Brain microvascular endothelial cell (primary cell): ENCODE measurements around the gene AKAP12.
A peak's percentile ranks its signal among the peaks of the same experiment; 100 is the strongest.

Experiments
- DNase-seq: peaks from one replicate; pipeline ENCODE4 v3.0.0-alpha.2; 2020
- H3K27ac ChIP-seq: fragments of 250-450 bp; sonication (Bioruptor Pico); 2 replicates; pipeline ENCODE4 v1.5.1; 2020; ENCODE audit warnings: mild to moderate bottlenecking, moderate library complexity
- H3K27me3 ChIP-seq: fragments of 250-450 bp; sonication (Bioruptor Pico); replicated peaks from 2 replicates; pipeline ENCODE4 v1.5.1; 2020; ENCODE audit warnings: mild to moderate bottlenecking
- H3K36me3 ChIP-seq: fragments of 250-450 bp; sonication (Bioruptor Pico); replicated peaks from 2 replicates; pipeline ENCODE4 v1.5.1; 2020; ENCODE audit warnings: mild to moderate bottlenecking
- H3K4me3 ChIP-seq: 2 replicates; pipeline ENCODE4 v1.5.1; 2011; ENCODE audit warnings: low read depth, mild to moderate bottlenecking, control low read depth, low read length, moderate library complexity
- in situ Hi-C: cut with HindIII; loops from 2 replicates; pipeline ENCODE4 v1.10.0; 2017; ENCODE audit warnings: low sequenced_read_pairs, low pct_ligation_motif_present
- TF ChIP-seq, protein P1 (sequence below): IDR thresholded peaks from 2 replicates; pipeline ENCODE4 v1.5.1; 2011; ENCODE audit warnings: low read depth, mild to moderate bottlenecking, moderate library complexity, low read length, control low read depth, inconsistent platforms; ENCODE audit errors: missing control alignments

Gene AKAP12, protein sequence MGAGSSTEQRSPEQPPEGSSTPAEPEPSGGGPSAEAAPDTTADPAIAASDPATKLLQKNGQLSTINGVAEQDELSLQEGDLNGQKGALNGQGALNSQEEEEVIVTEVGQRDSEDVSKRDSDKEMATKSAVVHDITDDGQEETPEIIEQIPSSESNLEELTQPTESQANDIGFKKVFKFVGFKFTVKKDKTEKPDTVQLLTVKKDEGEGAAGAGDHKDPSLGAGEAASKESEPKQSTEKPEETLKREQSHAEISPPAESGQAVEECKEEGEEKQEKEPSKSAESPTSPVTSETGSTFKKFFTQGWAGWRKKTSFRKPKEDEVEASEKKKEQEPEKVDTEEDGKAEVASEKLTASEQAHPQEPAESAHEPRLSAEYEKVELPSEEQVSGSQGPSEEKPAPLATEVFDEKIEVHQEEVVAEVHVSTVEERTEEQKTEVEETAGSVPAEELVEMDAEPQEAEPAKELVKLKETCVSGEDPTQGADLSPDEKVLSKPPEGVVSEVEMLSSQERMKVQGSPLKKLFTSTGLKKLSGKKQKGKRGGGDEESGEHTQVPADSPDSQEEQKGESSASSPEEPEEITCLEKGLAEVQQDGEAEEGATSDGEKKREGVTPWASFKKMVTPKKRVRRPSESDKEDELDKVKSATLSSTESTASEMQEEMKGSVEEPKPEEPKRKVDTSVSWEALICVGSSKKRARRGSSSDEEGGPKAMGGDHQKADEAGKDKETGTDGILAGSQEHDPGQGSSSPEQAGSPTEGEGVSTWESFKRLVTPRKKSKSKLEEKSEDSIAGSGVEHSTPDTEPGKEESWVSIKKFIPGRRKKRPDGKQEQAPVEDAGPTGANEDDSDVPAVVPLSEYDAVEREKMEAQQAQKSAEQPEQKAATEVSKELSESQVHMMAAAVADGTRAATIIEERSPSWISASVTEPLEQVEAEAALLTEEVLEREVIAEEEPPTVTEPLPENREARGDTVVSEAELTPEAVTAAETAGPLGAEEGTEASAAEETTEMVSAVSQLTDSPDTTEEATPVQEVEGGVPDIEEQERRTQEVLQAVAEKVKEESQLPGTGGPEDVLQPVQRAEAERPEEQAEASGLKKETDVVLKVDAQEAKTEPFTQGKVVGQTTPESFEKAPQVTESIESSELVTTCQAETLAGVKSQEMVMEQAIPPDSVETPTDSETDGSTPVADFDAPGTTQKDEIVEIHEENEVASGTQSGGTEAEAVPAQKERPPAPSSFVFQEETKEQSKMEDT (N-terminal part only)

DNA sequence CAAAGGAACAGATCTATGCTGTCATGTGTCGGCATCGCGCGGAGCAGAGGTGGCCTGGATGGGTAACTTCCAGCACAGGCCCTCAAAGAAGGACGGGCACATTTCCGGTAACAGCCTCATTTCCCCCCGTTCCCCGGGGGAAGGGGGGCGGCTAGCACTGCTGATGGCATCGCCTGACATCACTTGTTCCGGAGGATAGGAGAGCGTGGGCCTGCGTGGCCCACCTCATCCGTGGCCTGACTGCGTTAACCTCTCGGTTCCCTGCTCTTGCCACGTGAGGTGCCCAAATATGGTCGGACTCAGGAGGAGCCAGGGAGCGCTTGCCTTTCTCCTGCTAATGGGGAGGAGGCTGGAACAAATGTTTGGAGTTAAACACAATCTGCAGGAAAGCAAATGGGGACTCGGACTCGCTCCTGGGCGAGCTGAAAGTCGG, at the start of gene AKAP12:
Gene AKAP12 (plus strand): TSS at position 365 of the 433 bp plus-strand sequence. CDS start 596 bp downstream, outside the sequence.
- H3K27ac ChIP-seq, result peak within 1 kb of the TSS; percentile 78

DNA sequence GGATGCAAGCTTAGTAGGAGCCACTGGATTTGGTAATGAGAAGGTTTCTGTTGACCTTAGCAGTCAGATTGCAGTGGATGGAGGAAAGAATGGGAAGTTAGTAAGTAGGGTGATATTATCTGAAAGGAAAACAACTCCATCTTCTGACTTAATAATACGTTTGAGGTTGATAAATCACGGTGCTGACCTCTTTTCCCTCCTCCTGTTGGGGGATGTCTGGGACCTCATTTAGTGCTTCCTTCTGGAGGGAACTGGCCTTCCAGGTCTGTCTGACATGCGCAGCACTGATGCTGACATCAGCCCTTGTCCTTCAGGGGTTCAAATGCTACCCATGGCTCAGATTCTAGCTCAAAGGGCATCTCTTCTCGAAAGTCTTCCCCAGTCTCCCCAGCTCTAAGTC, 48.2 kb upstream of the AKAP12 start:
- TF ChIP-seq, protein P1, sequence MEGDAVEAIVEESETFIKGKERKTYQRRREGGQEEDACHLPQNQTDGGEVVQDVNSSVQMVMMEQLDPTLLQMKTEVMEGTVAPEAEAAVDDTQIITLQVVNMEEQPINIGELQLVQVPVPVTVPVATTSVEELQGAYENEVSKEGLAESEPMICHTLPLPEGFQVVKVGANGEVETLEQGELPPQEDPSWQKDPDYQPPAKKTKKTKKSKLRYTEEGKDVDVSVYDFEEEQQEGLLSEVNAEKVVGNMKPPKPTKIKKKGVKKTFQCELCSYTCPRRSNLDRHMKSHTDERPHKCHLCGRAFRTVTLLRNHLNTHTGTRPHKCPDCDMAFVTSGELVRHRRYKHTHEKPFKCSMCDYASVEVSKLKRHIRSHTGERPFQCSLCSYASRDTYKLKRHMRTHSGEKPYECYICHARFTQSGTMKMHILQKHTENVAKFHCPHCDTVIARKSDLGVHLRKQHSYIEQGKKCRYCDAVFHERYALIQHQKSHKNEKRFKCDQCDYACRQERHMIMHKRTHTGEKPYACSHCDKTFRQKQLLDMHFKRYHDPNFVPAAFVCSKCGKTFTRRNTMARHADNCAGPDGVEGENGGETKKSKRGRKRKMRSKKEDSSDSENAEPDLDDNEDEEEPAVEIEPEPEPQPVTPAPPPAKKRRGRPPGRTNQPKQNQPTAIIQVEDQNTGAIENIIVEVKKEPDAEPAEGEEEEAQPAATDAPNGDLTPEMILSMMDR, result no peak
- Histone ChIP-seq H3K27me3 (no peaks in the 10 kb centered on the region), H3K4me3 (no peak overlapping the region), H3K36me3 (no peaks in the 10 kb centered on the region), H3K27ac (no peak overlapping the region)
- in situ Hi-C loops, result no loop called here
- no peak for DNase-seq

More for the DNA sequence above, at the start of gene AKAP12:
- no peak for DNase-seq
- peaks cover 7% of the 10 kb centered on the region for H3K36me3 ChIP-seq
- TF ChIP-seq, protein P1, result no peak
- H3K27me3 ChIP-seq, result no peaks in the 10 kb centered on the region
- H3K4me3 ChIP-seq, result peak within 1 kb of the TSS; percentile 93
- in situ Hi-C loops, result no loop called here

DNA sequence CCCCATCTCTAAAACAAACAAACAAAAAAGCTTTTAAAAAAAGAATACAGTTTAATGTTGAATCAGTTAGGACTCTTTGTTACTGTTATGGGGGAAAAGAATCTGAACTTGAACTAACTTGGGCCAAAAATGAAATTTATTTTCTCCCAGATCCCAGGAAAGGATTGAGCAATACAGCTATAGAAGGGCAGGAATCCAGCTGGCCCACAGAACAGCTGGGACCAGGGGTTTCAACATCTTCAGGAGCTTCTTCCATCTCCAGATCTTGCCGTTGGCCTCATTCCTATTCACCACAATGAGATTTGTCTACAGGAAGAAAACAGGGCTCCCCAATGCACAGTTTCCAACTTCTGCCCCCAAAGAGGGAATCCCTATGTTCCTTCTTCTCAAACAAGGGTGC, 43.2 kb upstream of the AKAP12 start:
- DNase-seq, result no peak
- in situ Hi-C loops, result no loop called here
- Histone ChIP-seq H3K27me3 (no peaks in the 10 kb centered on the region), H3K27ac (no peak overlapping the region), H3K36me3 (no peaks in the 10 kb centered on the region), H3K4me3 (no peak overlapping the region)
- TF ChIP-seq, protein P1, result no peak

DNA sequence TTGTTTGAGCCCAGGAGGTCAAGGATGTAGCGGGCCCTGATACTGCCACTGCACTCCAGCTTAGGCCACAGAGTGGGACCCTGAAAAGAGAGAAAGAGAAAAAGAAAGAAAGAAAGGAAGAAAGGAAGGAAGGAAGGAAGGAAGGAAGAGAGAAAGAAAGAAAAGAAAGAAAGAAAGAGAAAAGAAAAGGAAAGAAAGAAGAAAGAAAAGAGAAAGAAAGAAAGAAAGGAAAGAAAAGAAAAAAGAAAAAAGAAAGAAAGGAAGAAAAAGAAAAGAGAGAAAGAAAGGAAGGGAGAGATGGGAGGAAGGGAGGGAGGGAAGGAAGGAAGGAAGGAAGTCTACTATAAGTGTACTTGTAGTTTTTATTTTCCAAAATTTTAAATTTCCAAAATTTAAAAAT, 42.2 kb upstream of the AKAP12 start:
- H3K27ac ChIP-seq, result no peak overlapping the region
- no peak for DNase-seq
- in situ Hi-C loops, result no loop called here
- TF ChIP-seq, protein P1, result no peak
- H3K36me3 ChIP-seq, result no peaks in the 10 kb centered on the region
- H3K4me3 ChIP-seq, result no peak overlapping the region
- H3K27me3 ChIP-seq, result no peaks in the 10 kb centered on the region

DNA sequence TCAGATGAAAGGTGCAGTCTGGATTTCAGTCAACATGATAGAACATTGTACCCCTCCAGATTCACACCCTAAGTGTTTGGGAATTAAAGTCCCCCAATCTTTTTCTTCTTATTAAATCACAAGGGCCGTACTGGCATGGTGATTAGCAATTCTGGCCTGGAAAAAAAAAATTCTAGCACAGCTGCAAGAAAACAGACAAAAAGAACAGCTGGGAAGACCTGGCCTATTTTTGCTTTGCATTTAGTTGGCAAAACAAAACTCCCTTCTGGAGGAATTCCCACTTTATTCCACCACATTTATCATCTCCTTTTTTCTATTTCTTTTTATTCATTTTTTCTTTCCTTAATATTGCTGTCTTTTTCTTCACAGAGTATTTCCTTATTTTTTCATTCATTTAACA, 39.8 kb upstream of the AKAP12 start:
- in situ Hi-C loops, result no loop called here
- Histone ChIP-seq H3K27me3 (no peaks in the 10 kb centered on the region), H3K27ac (no peak overlapping the region), H3K4me3 (no peak overlapping the region), H3K36me3 (no peaks in the 10 kb centered on the region)
- no peak for DNase-seq
- TF ChIP-seq, protein P1, result no peak
